WERI-Rb-1 (cell line): Measurements from ENCODE around the gene LYPLA2.
"Not testable (repeated sequence)": the region's sequence is repeated elsewhere in the genome, so short reads cannot be mapped to it uniquely, and the experiment has no call there.

Experiments used
- DNase-seq: peaks from one replicate; pipeline ENCODE4 v3.0.0-alpha.2; 2020
- H3K27ac ChIP-seq: fragments of 250-450 bp; sonication (Bioruptor Pico); 2 replicates; pipeline ENCODE4 v1.5.1; 2020; ENCODE audit warnings: mild to moderate bottlenecking, moderate library complexity
- H3K27me3 ChIP-seq: fragments of 250-450 bp; sonication (Bioruptor Pico); 2 replicates; pipeline ENCODE4 v1.5.1; 2021; ENCODE audit warnings: mild to moderate bottlenecking, low read depth, moderate library complexity; ENCODE audit not compliant: insufficient read depth, severe bottlenecking
- H3K36me3 ChIP-seq: fragments of 250-450 bp; sonication (Bioruptor Pico); 2 replicates; pipeline ENCODE4 v1.5.1; 2020; ENCODE audit warnings: mild to moderate bottlenecking, moderate library complexity
- H3K4me3 ChIP-seq: 2 replicates; pipeline ENCODE4 v1.5.1; 2011; ENCODE audit warnings: low read depth, mild to moderate bottlenecking, control low read depth, low read length
- H3K9me3 ChIP-seq: fragments of 250-450 bp; sonication (Bioruptor Pico); 2 replicates; pipeline ENCODE4 v1.5.1; 2021; ENCODE audit warnings: mild to moderate bottlenecking, moderate library complexity; ENCODE audit not compliant: severe bottlenecking
- TF ChIP-seq, protein P1 (sequence below): IDR thresholded peaks from 2 replicates; pipeline ENCODE4 v1.5.1; 2011; ENCODE audit warnings: low read depth, mild to moderate bottlenecking, control low read depth, inconsistent platforms, low read length

Gene LYPLA2

DNA sequence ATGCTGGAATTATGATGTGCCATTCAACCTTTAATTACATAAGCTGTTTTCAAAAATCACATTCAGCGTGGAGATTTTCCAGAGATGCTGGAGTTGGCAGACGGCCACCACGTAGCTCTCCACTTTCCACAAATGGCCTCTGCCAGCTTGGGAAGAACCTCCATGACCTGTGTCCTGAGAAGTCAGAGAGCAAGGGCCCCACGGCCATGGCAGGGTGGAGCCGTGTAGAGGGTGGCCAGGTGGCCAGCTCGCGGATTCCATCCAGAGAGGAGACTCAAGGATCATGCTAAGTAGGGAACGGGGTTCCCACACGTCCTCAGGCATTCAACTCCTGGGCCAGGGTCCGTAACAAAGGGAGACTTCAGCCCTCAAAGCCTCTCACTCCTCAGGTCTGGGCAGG is 10.9 kb downstream of the LYPLA2 start:
- peak; percentile 40 for DNase-seq
- Histone ChIP-seq H3K27ac (peak overlapping the region; percentile 36), H3K27me3 (no peaks in the 10 kb centered on the region), H3K36me3 (peaks cover 15% of the 10 kb centered on the region), H3K9me3 (no peaks in the 10 kb centered on the region), H3K4me3 (peak overlapping the region; percentile 87)
- TF ChIP-seq, protein P1, sequence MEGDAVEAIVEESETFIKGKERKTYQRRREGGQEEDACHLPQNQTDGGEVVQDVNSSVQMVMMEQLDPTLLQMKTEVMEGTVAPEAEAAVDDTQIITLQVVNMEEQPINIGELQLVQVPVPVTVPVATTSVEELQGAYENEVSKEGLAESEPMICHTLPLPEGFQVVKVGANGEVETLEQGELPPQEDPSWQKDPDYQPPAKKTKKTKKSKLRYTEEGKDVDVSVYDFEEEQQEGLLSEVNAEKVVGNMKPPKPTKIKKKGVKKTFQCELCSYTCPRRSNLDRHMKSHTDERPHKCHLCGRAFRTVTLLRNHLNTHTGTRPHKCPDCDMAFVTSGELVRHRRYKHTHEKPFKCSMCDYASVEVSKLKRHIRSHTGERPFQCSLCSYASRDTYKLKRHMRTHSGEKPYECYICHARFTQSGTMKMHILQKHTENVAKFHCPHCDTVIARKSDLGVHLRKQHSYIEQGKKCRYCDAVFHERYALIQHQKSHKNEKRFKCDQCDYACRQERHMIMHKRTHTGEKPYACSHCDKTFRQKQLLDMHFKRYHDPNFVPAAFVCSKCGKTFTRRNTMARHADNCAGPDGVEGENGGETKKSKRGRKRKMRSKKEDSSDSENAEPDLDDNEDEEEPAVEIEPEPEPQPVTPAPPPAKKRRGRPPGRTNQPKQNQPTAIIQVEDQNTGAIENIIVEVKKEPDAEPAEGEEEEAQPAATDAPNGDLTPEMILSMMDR: no peak

DNA sequence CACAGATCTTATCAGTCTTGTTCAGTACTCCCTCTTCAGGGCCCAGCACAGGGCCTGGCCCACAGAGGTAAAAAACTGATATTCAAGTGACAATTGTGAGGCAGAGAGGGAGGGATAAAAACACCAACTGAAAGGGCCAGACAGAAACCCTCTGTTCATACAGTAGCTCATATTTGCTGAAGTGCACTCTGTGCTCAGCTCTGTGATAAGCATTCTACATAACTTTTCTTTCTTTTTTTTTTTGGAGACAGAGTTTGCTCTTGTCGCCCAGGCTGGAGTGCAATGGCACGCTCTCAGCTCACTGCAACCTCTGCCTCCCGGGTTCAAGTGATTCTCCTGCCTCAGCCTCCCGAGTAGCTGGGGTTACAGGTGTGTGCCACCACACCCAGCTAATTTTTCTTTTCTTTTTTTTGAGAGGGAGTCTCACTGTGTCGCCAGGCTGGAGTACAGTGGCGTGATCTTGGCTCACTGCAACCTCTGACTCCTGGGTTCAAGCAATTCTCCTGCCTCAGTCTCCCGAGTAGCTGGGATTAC is 11.9 kb downstream of the LYPLA2 start:
- H3K9me3 ChIP-seq, DNase-seq, H3K36me3 ChIP-seq, H3K27ac ChIP-seq, H3K4me3 ChIP-seq, H3K27me3 ChIP-seq: not testable (repeated sequence)

DNA sequence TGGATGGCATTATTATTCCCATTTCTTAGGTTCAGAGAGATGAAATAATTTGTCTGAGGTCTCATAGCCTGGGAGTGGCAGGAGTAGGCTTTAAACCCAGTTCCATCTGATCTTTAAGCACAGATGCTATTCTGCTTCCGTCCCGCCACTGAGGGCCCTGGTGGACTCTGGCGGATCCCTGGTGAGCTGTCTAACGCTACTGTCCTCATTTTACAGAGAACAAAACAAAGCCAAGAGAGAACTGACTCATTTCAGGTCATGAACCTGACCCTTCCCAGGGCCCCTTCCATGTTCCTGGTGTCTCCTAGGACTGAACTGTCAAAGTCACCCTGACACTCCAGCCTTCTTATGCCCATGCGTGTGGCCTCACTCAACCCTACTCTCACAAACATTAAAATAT is 12.7 kb downstream of the LYPLA2 start:
- no peaks in the 10 kb centered on the region for H3K27me3 ChIP-seq
- no peak overlapping the region for H3K27ac ChIP-seq
- no peaks in the 10 kb centered on the region for H3K9me3 ChIP-seq
- TF ChIP-seq, protein P1: no peak
- DNase-seq: no peak
- H3K4me3 ChIP-seq: no peak overlapping the region
- H3K36me3 ChIP-seq: peaks cover 4% of the 10 kb centered on the region; the same call in 1 of the 2 replicates

DNA sequence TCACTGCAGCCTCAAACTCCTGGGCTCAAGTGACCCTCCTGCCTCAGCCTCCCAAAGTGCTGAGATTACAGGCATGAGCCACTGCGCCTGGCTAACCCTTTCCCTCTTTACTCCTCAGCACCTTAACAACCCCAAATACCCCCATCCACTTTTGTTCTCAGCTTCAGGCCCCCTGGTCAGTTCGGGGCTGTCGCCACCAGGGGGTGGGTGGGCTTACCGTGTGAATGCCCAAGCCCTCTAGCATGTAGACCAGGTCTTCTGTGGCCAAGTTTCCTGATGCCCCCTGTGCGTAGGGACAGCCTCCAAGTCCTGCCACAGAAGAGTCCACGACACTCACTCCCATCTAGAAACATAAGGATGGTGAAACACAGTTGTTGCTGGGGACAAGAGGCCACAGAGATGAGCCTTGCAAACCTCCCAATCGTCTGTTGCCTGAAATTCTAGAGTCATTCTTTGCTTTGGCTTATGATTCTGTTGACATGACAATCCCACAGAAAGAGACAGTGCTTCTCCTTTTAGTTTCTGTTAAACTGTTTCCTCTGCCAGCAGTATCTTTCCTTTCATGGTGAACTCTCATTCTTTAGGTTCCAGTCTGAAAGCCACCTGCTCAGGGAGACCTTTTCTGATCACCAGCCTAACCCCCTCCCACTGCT is 13.4 kb downstream of the LYPLA2 start:
- TF ChIP-seq, protein P1: peak; percentile 31; the same call in 1 of the 2 replicates
- H3K27ac ChIP-seq: no peak overlapping the region
- DNase-seq: no peak
- H3K9me3 ChIP-seq: no peaks in the 10 kb centered on the region
- no peaks in the 10 kb centered on the region for H3K36me3 ChIP-seq
- H3K27me3 ChIP-seq: no peaks in the 10 kb centered on the region
- H3K4me3 ChIP-seq: no peak overlapping the region

DNA sequence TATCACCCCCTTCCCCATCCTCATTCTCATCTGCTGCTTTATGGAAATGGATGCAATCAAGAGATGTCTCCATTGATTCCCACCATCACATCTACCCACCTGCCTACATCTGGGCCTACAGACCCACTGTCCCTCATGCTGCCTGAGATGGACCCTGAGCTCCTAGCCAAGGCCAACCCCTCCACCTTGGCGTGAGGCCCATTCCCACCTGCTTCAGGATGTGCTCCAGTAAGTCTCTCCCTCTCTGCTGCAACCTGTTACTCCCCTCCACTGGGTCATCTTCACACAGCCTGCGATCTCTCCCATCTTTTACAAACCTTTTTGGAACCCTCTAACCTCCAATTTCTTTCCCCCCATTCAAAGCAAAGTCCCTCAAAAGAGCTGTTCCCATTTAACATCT is 14.1 kb downstream of the LYPLA2 start:
- DNase-seq: no peak
- Histone ChIP-seq H3K27me3 (no peaks in the 10 kb centered on the region), H3K4me3 (no peak overlapping the region), H3K27ac (no peak overlapping the region), H3K36me3 (no peaks in the 10 kb centered on the region), H3K9me3 (no peaks in the 10 kb centered on the region)
- TF ChIP-seq, protein P1: no peak

DNA sequence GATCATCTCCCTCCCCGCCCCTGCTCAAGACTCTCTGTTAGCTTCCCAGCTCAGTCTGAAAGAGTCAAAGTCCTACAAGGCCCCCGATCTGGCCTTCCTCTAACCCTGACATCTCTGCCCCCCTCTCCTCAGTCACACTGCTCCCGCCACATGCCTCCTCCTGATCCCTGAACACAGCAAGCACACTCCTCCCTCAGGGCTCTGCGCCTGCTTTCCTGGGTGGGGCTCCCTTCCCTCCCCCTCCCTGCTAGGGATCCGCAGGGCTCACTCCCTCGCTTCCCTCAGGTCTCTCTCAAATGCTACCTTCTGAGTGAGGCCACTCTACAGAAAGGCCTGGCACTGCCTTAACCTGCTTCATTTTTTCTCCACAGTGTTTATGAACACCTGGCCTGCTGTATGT is 15.3 kb downstream of the LYPLA2 start:
- DNase-seq: no peak
- Histone ChIP-seq H3K4me3 (no peak overlapping the region), H3K27me3 (no peaks in the 10 kb centered on the region), H3K9me3 (no peaks in the 10 kb centered on the region), H3K27ac (no peak overlapping the region), H3K36me3 (no peaks in the 10 kb centered on the region)
- TF ChIP-seq, protein P1: no peak
